BJ (cell line): Measurements from ENCODE around the gene TSC22D1. TPM values are rescaled to one million over a fixed set of nuclear protein-coding genes. Genes with fewer than 3 reads are reported as not detected.
A peak's percentile ranks its signal among the peaks of the same experiment; 100 is the strongest.

Experiments
- CTCF ChIA-PET: fragments of 350-600 bp; formaldehyde crosslinking; extraction: SDS; loops from one replicate; lab custom pipeline; 2021; ENCODE audit warnings: antibody characterized with exemption, inconsistent platforms; lab: Yijun Ruan, JAX
- POLR2A ChIA-PET: fragments of 300-600 bp; sonication (Branson Sonifier 250); formaldehyde crosslinking; extraction: SDS; loops from one replicate; lab custom pipeline; 2021; ENCODE audit warnings: antibody characterized with exemption; lab: Charles Lee
- DNase-seq: peaks from one replicate; pipeline ENCODE4 v3.0.0-alpha.2; 2011; ENCODE audit warnings: low read depth
- H3K27me3 ChIP-seq: 2 replicates; pipeline ENCODE4 v1.6.0; 2011; ENCODE audit warnings: low read length; ENCODE audit not compliant: control insufficient read depth, insufficient read depth
- H3K36me3 ChIP-seq: 2 replicates; pipeline ENCODE4 v1.5.1; 2011; ENCODE audit warnings: low read length; ENCODE audit not compliant: control insufficient read depth, insufficient read depth
- H3K4me3 ChIP-seq: 2 replicates; pipeline ENCODE4 v1.5.1; 2011; ENCODE audit warnings: low read depth, mild to moderate bottlenecking, control low read depth, low read length
- CTCF ChIP-seq: IDR thresholded peaks from 2 replicates; pipeline ENCODE4 v1.5.1; 2011; ENCODE audit warnings: low read depth, mild to moderate bottlenecking, control low read depth, inconsistent platforms, low read length, moderate library complexity; ENCODE audit not compliant: insufficient read depth
- polyA plus RNA-seq: library from polyadenylated mRNA; depleted of rRNA; stranded (reverse); fragments of >200 nt; gene quantifications from 2 replicates; pipeline ENCODE4 v1.2.3, GENCODE V29; 2011

TSC22D1 gene
- polyA plus RNA-seq, 1 experiment, result 33.5 TPM

GRCh38 chr13:44435142-44435918 lies 140.8 kb downstream of the TSC22D1 start:
- TF ChIP-seq CTCF, result no peak
- ChIA-PET CTCF (interaction anchor here (0.6 to 8.0 kb wide), 7 partner anchors 11 to 528 kb away, joined by 3 to 48 read pairs (median 3); no protein-coding TSS in a partner anchor), POLR2A (interaction anchor here (0.6 to 1.0 kb wide), 10 partner anchors 29 to 699 kb away, joined by 3 to 27 read pairs (median 12); no protein-coding TSS in a partner anchor)
- H3K27me3 ChIP-seq, result no peaks in the 10 kb centered on the region
- H3K4me3 ChIP-seq, result peak overlapping the region; percentile 72
- peak; percentile 87 for DNase-seq
- H3K36me3 ChIP-seq, result peaks cover 8% of the 10 kb centered on the region

DNA sequence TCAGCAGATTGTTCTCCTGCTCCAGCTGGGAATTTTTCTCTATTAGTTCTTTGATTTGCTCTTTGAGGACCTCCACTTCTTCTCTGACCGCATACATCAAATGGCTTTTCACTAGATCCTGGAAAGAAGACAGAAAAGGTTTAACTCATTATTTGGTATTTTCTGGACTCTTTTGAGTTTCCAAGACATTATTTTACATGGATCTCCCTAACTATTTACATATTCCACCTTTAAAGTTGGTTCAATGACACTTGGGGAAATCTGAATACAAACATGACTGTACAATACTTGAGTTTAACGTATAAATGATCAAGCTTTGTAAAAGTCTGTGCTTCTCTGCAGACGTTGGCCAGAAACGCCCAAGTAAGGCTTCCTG lies 141.4 kb downstream of the TSC22D1 start:
- Histone ChIP-seq H3K36me3 (peaks cover 8% of the 10 kb centered on the region), H3K4me3 (peak overlapping the region; percentile 72), H3K27me3 (no peaks in the 10 kb centered on the region)
- ChIA-PET POLR2A (interaction anchor here (0.7 to 1.0 kb wide), 3 partner anchors 293 to 700 kb away, joined by 16 to 19 read pairs (median 17); no protein-coding TSS in a partner anchor), CTCF (interaction anchor here (0.9 to 8.0 kb wide), 4 partner anchors 11 to 527 kb away, joined by 3 to 48 read pairs (median 4); no protein-coding TSS in a partner anchor)
- no peak for DNase-seq
- no peak for TF ChIP-seq CTCF

- DNase-seq, result no peak
- H3K36me3 ChIP-seq, result peaks cover 8% of the 10 kb centered on the region
- no peak overlapping the region for H3K4me3 ChIP-seq
- CTCF ChIA-PET, result interaction anchor here (0.7 to 8.0 kb wide), 5 partner anchors 10 to 526 kb away, joined by 3 to 48 read pairs (median 4); no protein-coding TSS in a partner anchor
- no peaks in the 10 kb centered on the region for H3K27me3 ChIP-seq
- POLR2A ChIA-PET, result no interaction called here
- no peak for TF ChIP-seq CTCF
Observed at GRCh38 chr13:44433863-44434765, 142.0 kb downstream of the TSC22D1 start.

GRCh38 chr13:44432650-44433049 lies 143.5 kb downstream of the TSC22D1 start:
- peaks cover 8% of the 10 kb centered on the region for H3K36me3 ChIP-seq
- no peak overlapping the region for H3K4me3 ChIP-seq
- TF ChIP-seq CTCF, result no peak
- POLR2A ChIA-PET, result no interaction called here
- no peak for DNase-seq
- H3K27me3 ChIP-seq, result no peaks in the 10 kb centered on the region
- CTCF ChIA-PET, result no interaction called here
